NB4 (cell line): ENCODE results near the gene SIAH3.

Source experiments
- POLR2A ChIP-seq: IDR thresholded peaks from 2 replicates; pipeline ENCODE4 v1.6.1; 2011; ENCODE audit warnings: mild to moderate bottlenecking; ENCODE audit not compliant: insufficient read length; ENCODE audit errors: extremely low read depth
- TF ChIP-seq, protein P1 (sequence below): IDR thresholded peaks from one replicate; pipeline ENCODE4 v1.5.1; 2012; ENCODE audit warnings: low read depth, low read length

- TF ChIP-seq, protein P1, sequence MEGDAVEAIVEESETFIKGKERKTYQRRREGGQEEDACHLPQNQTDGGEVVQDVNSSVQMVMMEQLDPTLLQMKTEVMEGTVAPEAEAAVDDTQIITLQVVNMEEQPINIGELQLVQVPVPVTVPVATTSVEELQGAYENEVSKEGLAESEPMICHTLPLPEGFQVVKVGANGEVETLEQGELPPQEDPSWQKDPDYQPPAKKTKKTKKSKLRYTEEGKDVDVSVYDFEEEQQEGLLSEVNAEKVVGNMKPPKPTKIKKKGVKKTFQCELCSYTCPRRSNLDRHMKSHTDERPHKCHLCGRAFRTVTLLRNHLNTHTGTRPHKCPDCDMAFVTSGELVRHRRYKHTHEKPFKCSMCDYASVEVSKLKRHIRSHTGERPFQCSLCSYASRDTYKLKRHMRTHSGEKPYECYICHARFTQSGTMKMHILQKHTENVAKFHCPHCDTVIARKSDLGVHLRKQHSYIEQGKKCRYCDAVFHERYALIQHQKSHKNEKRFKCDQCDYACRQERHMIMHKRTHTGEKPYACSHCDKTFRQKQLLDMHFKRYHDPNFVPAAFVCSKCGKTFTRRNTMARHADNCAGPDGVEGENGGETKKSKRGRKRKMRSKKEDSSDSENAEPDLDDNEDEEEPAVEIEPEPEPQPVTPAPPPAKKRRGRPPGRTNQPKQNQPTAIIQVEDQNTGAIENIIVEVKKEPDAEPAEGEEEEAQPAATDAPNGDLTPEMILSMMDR = no peak
- TF ChIP-seq POLR2A = no peak
These were observed 77.6 kb downstream of the SIAH3 start for GRCh38 chr13:45773944-45774343.
